ENCODE measurements around the gene DOK7.

DNA sequence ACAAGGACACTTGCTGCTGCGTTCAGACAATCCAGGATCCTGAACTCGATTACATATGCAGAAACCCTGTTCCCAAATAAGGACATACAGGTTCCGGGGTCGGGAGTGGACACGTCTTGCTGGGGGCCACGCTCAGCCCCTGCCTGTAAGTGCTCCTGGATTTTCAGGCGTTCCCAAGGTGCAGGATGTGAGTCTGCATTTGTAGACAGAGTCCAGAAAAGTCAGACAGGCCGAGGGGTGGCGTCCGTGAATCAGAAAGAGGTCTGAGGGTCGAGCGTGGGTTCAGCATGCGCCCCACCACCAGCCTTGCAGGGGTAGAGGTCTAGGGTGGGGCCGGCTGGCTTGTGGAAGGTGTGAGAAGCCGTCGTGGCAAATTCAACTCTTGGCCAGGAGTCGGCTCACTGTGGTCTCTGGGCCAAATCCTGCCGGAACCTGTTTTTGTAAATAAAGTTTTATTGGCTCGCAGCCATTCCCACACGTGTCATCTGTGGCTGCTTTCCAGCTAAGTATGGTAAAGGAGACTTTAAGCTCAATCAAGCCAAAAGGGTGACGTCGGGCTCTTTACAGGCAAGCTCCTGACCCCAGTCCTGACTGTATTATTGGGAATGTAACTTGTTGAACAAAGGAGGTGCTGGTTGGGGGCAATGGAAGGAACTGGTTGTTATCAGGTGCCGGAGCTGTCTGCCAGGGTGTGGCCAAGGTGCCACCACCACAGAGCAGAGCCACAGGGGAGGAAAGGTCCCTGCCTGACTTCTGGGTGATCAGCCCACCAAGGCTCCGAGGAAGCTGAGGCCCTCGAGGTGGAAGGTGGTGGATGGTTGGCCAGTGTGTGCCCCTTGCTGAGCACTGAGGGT lies 7.4 kb downstream of the DOK7 start:
- TF ChIP-seq YY1 (IDR thresholded peaks at IDR 0.05; ENCODE audit: insufficient read depth, insufficient read length) (no peak), SUZ12 (IDR thresholded peaks at IDR 0.05; ENCODE audit: extremely low read depth, insufficient read depth, insufficient read length) (no peak), ZNF274 (IDR thresholded peaks at IDR 0.05; ENCODE audit: low read depth, low read length) (no peak)
